ENCODE data around the gene SLC5A5.
A peak's percentile ranks its signal among the peaks of the same experiment; 100 is the strongest.
"Not testable (repeated sequence)": the region's sequence is repeated elsewhere in the genome, so short reads cannot be mapped to it uniquely, and the experiment has no call there.

SLC5A5 gene

GRCh38 chr19:17872251-17873001 lies 681 bp downstream of the SLC5A5 start:
- peak in 1 of 2 donors; percentile 46 for DNase-seq

GRCh38 chr19:17873786-17874757 lies 2.3 kb downstream of the SLC5A5 start:
- DNase-seq = peak; percentile 58 to 70

GRCh38 chr19:17874758-17875135 lies 3.0 kb downstream of the SLC5A5 start:
- no peak for DNase-seq

- DNase-seq = no peak
Observed at GRCh38 chr19:17877696-17878095, 6.0 kb downstream of the SLC5A5 start.

GRCh38 chr19:17879466-17879865 lies 7.7 kb downstream of the SLC5A5 start:
- DNase-seq = no peak

- no peak for DNase-seq
Observed at GRCh38 chr19:17881701-17882100, 10.0 kb downstream of the SLC5A5 start.

- no peak for DNase-seq
Observed at GRCh38 chr19:17883627-17884410, 12.1 kb downstream of the SLC5A5 start.

GRCh38 chr19:17886515-17886914 lies 14.8 kb downstream of the SLC5A5 start:
- no peak for DNase-seq

- DNase-seq = not testable (repeated sequence)
Observed at GRCh38 chr19:17887221-17887620, 15.5 kb downstream of the SLC5A5 start.

GRCh38 chr19:17888260-17888659 lies 16.5 kb downstream of the SLC5A5 start:
- no peak for DNase-seq

GRCh38 chr19:17889609-17890214 lies 18.0 kb downstream of the SLC5A5 start:
- DNase-seq = no peak

- no peak for DNase-seq
Observed at GRCh38 chr19:17893766-17894165, 22.0 kb downstream of the SLC5A5 start.

- no peak for DNase-seq
Observed at GRCh38 chr19:17902701-17903100, 31.0 kb downstream of the SLC5A5 start.

GRCh38 chr19:17908244-17908643 lies 36.5 kb downstream of the SLC5A5 start:
- DNase-seq = no peak

- no peak for DNase-seq
Observed at GRCh38 chr19:17909003-17909732, 37.4 kb downstream of the SLC5A5 start.

- DNase-seq = no peak
Observed at GRCh38 chr19:17910791-17911360, 39.1 kb downstream of the SLC5A5 start.

- DNase-seq = no peak
Observed at GRCh38 chr19:17915940-17916593, 44.3 kb downstream of the SLC5A5 start.

- DNase-seq = not testable (repeated sequence)
Observed at GRCh38 chr19:17918151-17918550, 46.4 kb downstream of the SLC5A5 start.

GRCh38 chr19:17919122-17919521 lies 47.4 kb downstream of the SLC5A5 start:
- DNase-seq = not testable (repeated sequence)

- DNase-seq = no peak
Observed at GRCh38 chr19:17920527-17920926, 48.8 kb downstream of the SLC5A5 start.

- DNase-seq = no peak
Observed at GRCh38 chr19:17922138-17922537, 50.4 kb downstream of the SLC5A5 start.

All from stimulated activated CD4-positive, alpha-beta T cell treated with anti-CD3 and anti-CD28 coated beads, Interleukin-2, amount 100 ng/mL, for 48 hours (primary cell).